Mucosa of descending colon (tissue), 3 donors: ENCODE data around the gene DRC7. TPM values are rescaled to one million over a fixed set of nuclear protein-coding genes. Genes with fewer than 3 reads are reported as not detected.

Source experiments
- ATAC-seq: fragments of 200-7000 bp; cut with Tn5 transposase; one replicate; pipeline ENCODE4 v1.9.1; 2020; ENCODE audit warnings: mild to moderate bottlenecking, moderate library complexity
- DNase-seq, 3 donors: peaks; one replicate each; pipeline ENCODE4 v3.0.0-alpha.2; 2020
- H3K36me3 ChIP-seq: fragments of 200-600 bp; one replicate; pipeline ENCODE4 v1.8.0; 2021; ENCODE audit warnings: low read depth, mild to moderate bottlenecking
- H3K4me1 ChIP-seq: fragments of 200-600 bp; one replicate; pipeline ENCODE4 v1.8.0; 2021; ENCODE audit warnings: low read depth, mild to moderate bottlenecking
- H3K4me3 ChIP-seq: fragments of 200-600 bp; one replicate; pipeline ENCODE4 v1.8.0; 2021; ENCODE audit warnings: mild to moderate bottlenecking
- H3K9me3 ChIP-seq: fragments of 200-600 bp; one replicate; pipeline ENCODE4 v1.8.0; 2021; ENCODE audit warnings: mild to moderate bottlenecking
- intact Hi-C, 2 donors: fragments of 100-400 bp; cut with DNase I in 1 of 2; cut with micrococcal nuclease in 1 of 2; formaldehyde crosslinking; loops; one replicate each; pipeline versions ENCODE4 v1.11.0 to v1.11.1; 2022; cut with DNase I, micrococcal nuclease
- total RNA-seq, 3 donors: library from RNA; stranded (reverse); fragmentation: NEBNext Ultra II Directional in 2 of 3; extraction: Animal tissue kit (Norgen Biotek cat#: 25700) in 2 of 3; gene quantifications; one replicate each; pipeline versions ENCODE4 v1.2.1 to v1.2.4, GENCODE V29; 2021 to 2023
- TF ChIP-seq, protein P1 (sequence below): fragments of 200-600 bp; IDR thresholded peaks from one replicate; pipeline ENCODE4 v1.8.0; 2022; ENCODE audit warnings: antibody characterized with exemption, mild to moderate bottlenecking
- donor health status: DM: no; HTN: no; CAD: no; lungs with moderate emphysema.
- donor health status: DM: no; HTN: no; CAD: no.
- donor health status: DM: no; HTN: yes; CAD: no.

DRC7 gene
- total RNA-seq, 3 donors from 2014 or later, result not detected

DNA sequence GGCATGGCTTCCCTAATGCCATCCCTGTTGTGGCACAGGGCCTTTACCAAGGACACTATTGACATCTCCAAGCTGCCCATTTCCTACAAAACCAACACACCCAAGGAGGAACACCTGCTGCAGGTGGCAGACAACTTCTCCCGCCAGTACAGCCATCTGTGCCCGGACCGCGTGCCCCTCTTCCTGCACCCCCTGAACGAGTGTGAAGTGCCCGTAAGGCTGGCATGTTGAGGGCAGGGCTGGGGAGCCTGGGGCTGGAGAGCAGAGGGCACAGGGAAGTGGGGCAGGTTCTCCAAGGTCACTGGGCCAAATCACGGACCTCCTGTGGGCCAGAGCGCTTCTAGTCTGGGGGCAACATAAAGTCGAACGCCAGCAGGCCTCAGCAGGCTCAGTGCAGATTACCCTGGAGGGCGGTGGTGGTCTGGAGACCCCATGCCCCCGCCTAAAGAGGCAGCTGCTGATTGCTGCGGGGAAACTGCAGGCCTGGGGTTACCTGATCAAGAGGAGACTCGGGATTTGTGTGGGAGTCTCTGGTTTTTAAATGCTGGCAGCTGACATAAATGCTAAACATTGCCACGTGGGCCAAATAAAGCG is 4.3 kb downstream of the DRC7 start:
- DNase-seq (no peak), ATAC-seq (no peak)
- intact Hi-C loops, result no loop called here
- Histone ChIP-seq H3K36me3 (no peaks in the 10 kb centered on the region), H3K4me3 (no peak overlapping the region), H3K9me3 (no peaks in the 10 kb centered on the region), H3K4me1 (no peaks in the 10 kb centered on the region)
- TF ChIP-seq, protein P1, sequence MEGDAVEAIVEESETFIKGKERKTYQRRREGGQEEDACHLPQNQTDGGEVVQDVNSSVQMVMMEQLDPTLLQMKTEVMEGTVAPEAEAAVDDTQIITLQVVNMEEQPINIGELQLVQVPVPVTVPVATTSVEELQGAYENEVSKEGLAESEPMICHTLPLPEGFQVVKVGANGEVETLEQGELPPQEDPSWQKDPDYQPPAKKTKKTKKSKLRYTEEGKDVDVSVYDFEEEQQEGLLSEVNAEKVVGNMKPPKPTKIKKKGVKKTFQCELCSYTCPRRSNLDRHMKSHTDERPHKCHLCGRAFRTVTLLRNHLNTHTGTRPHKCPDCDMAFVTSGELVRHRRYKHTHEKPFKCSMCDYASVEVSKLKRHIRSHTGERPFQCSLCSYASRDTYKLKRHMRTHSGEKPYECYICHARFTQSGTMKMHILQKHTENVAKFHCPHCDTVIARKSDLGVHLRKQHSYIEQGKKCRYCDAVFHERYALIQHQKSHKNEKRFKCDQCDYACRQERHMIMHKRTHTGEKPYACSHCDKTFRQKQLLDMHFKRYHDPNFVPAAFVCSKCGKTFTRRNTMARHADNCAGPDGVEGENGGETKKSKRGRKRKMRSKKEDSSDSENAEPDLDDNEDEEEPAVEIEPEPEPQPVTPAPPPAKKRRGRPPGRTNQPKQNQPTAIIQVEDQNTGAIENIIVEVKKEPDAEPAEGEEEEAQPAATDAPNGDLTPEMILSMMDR, result no peak

DNA sequence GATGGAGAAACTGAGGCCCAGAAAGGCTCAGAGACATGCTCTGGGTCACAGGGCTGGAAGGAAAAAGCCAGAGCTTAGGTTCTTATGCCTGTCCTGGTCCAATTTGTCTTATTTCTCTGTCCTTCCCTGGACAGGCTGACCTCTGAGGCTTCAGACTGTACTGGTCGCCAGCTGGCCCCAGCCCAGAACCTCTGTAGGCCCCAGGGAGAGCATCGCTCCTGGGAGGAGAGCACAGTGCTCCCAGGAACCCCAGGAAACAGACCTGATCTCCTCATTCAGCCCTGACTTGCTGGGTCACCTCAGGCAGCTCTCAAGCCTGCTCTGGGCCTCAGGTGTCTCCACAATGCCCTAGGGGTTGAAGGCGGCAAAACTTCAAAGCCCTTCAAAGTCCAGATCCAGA is 4.9 kb downstream of the DRC7 start:
- no peak for DNase-seq
- TF ChIP-seq, protein P1, result no peak

DNA sequence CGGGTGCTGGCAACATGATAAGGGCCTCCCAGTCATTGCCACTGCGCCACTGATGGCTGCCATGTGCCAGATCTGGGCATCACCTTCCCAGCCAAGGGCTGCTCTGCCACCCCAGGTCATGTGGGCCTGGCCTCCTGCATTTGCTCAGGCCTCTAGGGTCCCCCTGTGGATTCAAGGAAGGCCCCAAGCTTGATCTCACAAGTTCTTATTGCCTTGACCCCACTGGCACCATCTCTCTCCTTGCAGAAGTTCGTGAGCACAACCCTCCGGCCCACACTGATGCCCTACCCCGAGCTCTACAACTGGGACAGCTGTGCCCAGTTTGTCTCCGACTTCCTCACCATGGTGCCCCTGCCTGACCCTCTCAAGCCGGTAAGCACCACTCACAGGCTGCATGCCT is 5.3 kb downstream of the DRC7 start:
- intact Hi-C loops, result no loop called here
- H3K9me3 ChIP-seq, result no peaks in the 10 kb centered on the region

More for the DNA sequence above, 4.9 kb downstream of the DRC7 start:
- no peak overlapping the region for H3K4me3 ChIP-seq
- ATAC-seq, result no peak
- H3K4me1 ChIP-seq, result no peaks in the 10 kb centered on the region
- H3K9me3 ChIP-seq, result no peaks in the 10 kb centered on the region
- H3K36me3 ChIP-seq, result no peaks in the 10 kb centered on the region
- intact Hi-C loops, result no loop called here

DNA sequence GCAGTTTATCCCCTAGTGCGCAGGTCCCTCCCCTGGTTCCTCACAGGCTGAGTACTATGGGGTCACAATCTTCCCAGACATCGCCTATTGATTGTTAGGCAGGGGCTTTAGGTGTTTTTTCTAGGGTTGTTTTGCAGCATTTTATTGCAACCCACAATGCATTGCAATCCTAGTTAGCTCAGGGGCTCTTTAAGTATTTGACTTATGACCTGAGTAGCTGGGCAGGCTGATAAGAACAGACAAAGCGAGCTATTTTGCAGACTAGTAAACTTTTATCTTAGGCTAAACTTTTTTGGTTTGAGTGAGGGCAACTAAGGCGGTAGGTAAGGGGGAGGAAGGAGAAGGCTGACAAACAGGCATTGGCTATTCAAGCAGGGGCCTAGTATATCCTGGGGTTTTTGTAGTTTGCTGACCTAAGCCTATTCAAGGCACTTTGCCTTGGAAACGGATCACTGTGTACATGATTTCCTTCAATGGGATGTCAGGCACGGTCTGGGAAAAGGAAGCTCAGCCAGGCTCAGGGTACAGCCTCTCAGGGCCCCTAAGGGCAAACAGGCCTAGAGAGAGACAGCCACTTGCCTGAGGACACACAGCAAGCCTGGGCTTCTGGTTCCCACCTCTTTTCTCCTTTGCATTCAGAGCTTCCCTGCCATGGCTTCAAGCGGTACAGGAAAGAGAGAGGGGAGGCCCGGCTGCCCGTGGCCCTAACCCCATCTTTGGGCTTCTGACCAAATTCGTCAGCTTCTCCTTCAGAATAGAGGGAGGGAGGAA is 6.4 kb downstream of the DRC7 start:
- Histone ChIP-seq H3K36me3 (no peaks in the 10 kb centered on the region), H3K4me1 (no peaks in the 10 kb centered on the region), H3K9me3 (no peaks in the 10 kb centered on the region), H3K4me3 (no peak overlapping the region)
- intact Hi-C loops, result no loop called here
- DNase-seq, result no peak
- TF ChIP-seq, protein P1, result no peak
- ATAC-seq, result no peak

More for the DNA sequence above, 5.3 kb downstream of the DRC7 start:
- TF ChIP-seq, protein P1, result no peak
- no peaks in the 10 kb centered on the region for H3K4me1 ChIP-seq
- ATAC-seq (no peak), DNase-seq (no peak)
- no peak overlapping the region for H3K4me3 ChIP-seq
- H3K36me3 ChIP-seq, result no peaks in the 10 kb centered on the region

DNA sequence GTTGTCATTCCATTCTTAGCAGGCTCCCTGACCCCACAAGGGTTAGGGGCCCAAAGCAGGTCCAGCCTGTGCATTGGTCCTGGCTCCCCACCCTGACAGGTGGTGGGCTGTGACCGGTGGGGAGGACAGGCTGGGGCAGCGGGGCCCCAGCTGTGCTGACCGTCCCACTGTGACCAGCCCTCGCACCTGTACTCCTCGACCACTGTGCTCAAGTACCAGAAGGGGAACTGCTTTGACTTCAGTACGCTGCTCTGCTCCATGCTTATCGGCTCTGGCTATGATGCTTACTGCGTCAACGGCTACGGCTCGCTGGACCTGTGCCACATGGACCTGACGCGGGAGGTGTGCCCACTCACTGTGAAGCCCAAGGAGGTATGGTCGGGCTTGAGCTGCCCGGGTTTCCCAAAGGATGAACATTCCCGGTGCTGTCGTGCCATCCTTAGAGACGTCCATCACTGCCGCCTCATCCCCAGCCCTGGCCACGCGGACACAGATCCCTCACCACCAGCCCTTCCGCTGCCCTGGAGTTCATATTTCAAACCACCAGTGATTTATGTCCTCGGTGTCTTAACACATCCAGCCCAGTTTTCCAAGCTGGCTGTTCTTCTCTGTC is 7.3 kb downstream of the DRC7 start:
- DNase-seq (no peak), ATAC-seq (no peak)
- Histone ChIP-seq H3K36me3 (no peaks in the 10 kb centered on the region), H3K4me3 (no peak overlapping the region), H3K4me1 (no peaks in the 10 kb centered on the region), H3K9me3 (no peaks in the 10 kb centered on the region)
- intact Hi-C loops, result no loop called here
- TF ChIP-seq, protein P1, result no peak
